GM12892 (cell line): ENCODE data around the gene MT1HL1.

Experiments
- DNase-seq: peaks from one replicate; pipeline ENCODE4 v3.0.0; 2011; ENCODE audit not compliant: insufficient read length
- FAIRE-seq: peaks from 2 replicates; lab custom pipeline; 2011; peaks lifted over from hg19 to GRCh38; lab: Jason Lieb, UNC
- POLR2A ChIP-seq: IDR thresholded peaks from 2 replicates; pipeline ENCODE4 v1.6.1; 2011; ENCODE audit warnings: low read depth, low read length, control low read depth
- POLR2AphosphoS5 ChIP-seq: IDR thresholded peaks from 2 replicates; pipeline ENCODE4 v1.6.1; 2011; ENCODE audit warnings: low read depth, low read length, control low read depth
- TAF1 ChIP-seq: IDR thresholded peaks from 2 replicates; pipeline ENCODE4 v1.6.1; 2011; ENCODE audit warnings: low read depth, mild to moderate bottlenecking, control low read depth, low read length, borderline replicate concordance

The MT1HL1 gene

DNA sequence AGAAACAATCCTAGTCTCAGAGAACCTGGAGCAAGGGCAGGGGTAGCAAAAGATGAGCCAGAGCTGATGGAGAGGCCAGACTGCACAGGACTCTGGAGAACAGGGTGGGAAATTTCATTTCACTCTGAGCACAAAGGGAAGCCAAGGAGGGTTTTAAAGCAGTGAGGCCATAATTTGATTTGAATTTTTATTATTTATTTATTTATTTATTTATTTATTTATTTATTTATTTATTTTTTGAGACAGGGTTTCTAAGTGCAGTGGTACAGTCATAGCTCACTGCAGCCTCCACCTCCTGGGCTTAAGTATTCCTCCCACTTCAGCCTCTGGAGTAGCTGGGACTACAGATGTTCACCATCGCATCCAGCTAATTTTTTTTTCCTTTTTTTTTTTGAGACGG lies 45.1 kb downstream of the MT1HL1 start:
- no peak for TF ChIP-seq POLR2A
- no peak for TF ChIP-seq POLR2AphosphoS5
- no peak for TF ChIP-seq TAF1
- FAIRE-seq (no peak), DNase-seq (no peak)

DNA sequence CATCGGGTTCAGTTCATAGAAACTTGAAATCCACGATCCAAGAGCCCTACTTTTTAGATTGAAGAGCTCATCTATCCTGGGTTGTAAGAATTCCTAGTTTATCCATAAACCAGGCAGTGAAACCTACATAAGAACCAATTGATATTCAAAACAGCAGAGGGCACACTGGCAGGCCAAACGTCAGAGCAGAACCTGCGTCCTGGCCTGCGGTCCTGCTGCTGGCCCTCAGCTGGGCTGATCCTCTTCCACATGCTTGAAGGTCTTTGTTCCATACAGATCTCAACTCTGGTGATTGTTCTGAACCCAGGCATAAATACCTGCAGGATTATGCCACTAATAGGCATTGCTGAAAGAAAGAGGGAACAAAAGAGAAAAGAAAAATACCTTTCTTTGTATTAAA lies 47.0 kb downstream of the MT1HL1 start:
- no peak for DNase-seq
- no peak for FAIRE-seq
- TF ChIP-seq TAF1 (no peak), POLR2AphosphoS5 (no peak), POLR2A (no peak)
